ENCODE data around the gene P4HB.
"Not testable (repeated sequence)": the region's sequence is repeated elsewhere in the genome, so short reads cannot be mapped to it uniquely, and the experiment has no call there.

P4HB gene

GRCh38 chr17:81840059-81840458 lies 20.3 kb downstream of the P4HB start:
- not testable (repeated sequence) for ATAC-seq (ENCODE audit: low read depth); H3K9me3 Mint-ChIP-seq; H3K27me3 Mint-ChIP-seq; H3K4me1 Mint-ChIP-seq; H3K27ac Mint-ChIP-seq; DNase-seq (ENCODE audit: low spot score in 2 of 2); H3K4me3 Mint-ChIP-seq; H3K36me3 Mint-ChIP-seq

- Mint-ChIP-seq H3K36me3 (no peaks in the 10 kb centered on the region), H3K27ac (no peak overlapping the region), H3K4me3 (no peak overlapping the region), H3K9me3 (no peaks in the 10 kb centered on the region), H3K27me3 (no peaks in the 10 kb centered on the region), H3K4me1 (no peaks in the 10 kb centered on the region)
- DNase-seq (ENCODE audit: low spot score in 2 of 2) (no peak), ATAC-seq (ENCODE audit: low read depth) (no peak)
Observed at GRCh38 chr17:81839301-81839700, 21.0 kb downstream of the P4HB start.

GRCh38 chr17:81838753-81839255 lies 21.5 kb downstream of the P4HB start:
- DNase-seq (ENCODE audit: low spot score in 2 of 2): no peak
- Mint-ChIP-seq H3K27me3 (no peaks in the 10 kb centered on the region), H3K27ac (no peak overlapping the region)

GRCh38 chr17:81837641-81838040 lies 22.7 kb downstream of the P4HB start:
- H3K27me3 Mint-ChIP-seq: no peaks in the 10 kb centered on the region
- peaks cover 3% of the 10 kb centered on the region for H3K4me1 Mint-ChIP-seq
- no peak overlapping the region for H3K27ac Mint-ChIP-seq
- H3K4me3 Mint-ChIP-seq: no peak overlapping the region
- no peaks in the 10 kb centered on the region for H3K36me3 Mint-ChIP-seq
- ATAC-seq (ENCODE audit: low read depth) (no peak), DNase-seq (ENCODE audit: low spot score in 2 of 2) (no peak)
- no peaks in the 10 kb centered on the region for H3K9me3 Mint-ChIP-seq

More at GRCh38 chr17:81838753-81839255, 21.5 kb downstream of the P4HB start:
- Mint-ChIP-seq H3K9me3 (no peaks in the 10 kb centered on the region), H3K36me3 (no peaks in the 10 kb centered on the region), H3K4me1 (no peaks in the 10 kb centered on the region), H3K4me3 (no peak overlapping the region)
- no peak for ATAC-seq (ENCODE audit: low read depth)

- no peak for ATAC-seq (ENCODE audit: low read depth)
- H3K4me3 Mint-ChIP-seq: peak within 1 kb of the TSS; percentile 75
Observed at GRCh38 chr17:81834831-81835267, 25.5 kb downstream of the P4HB start, which contains the start of gene PPP1R27. TSS of gene PPP1R27 (minus strand) at chr17:81835050. CDS start at chr17:81834953, 97 bp downstream.

GRCh38 chr17:81833921-81834830 lies 26.2 kb downstream of the P4HB start:
- Mint-ChIP-seq H3K4me1 (peaks cover 14% of the 10 kb centered on the region), H3K9me3 (no peaks in the 10 kb centered on the region), H3K27ac (peak overlapping the region; percentile 92), H3K36me3 (no peaks in the 10 kb centered on the region), H3K4me3 (peak overlapping the region; percentile 75), H3K27me3 (no peaks in the 10 kb centered on the region)
- ATAC-seq (ENCODE audit: low read depth) (no peak), DNase-seq (ENCODE audit: low spot score in 2 of 2) (no peak)

More at GRCh38 chr17:81834831-81835267, 25.5 kb downstream of the P4HB start, which contains the start of gene PPP1R27:
- Mint-ChIP-seq H3K36me3 (no peaks in the 10 kb centered on the region), H3K9me3 (no peaks in the 10 kb centered on the region), H3K27me3 (no peaks in the 10 kb centered on the region), H3K27ac (peak within 1 kb of the TSS; percentile 92), H3K4me1 (peaks cover 14% of the 10 kb centered on the region)
- DNase-seq (ENCODE audit: low spot score in 2 of 2): no peak

GRCh38 chr17:81833160-81833920 lies 27.0 kb downstream of the P4HB start, which contains the start of gene MCRIP1:
TSS of gene MCRIP1 (minus strand) at chr17:81833291. CDS start at chr17:81824506, 8,785 bp downstream.
- no peaks in the 10 kb centered on the region for H3K36me3 Mint-ChIP-seq
- peak; percentile 79 for ATAC-seq (ENCODE audit: low read depth)
- peak; percentile 92 to 94 for DNase-seq (ENCODE audit: low spot score in 2 of 2)
- no peaks in the 10 kb centered on the region for H3K9me3 Mint-ChIP-seq
- peaks cover 16% of the 10 kb centered on the region for H3K4me1 Mint-ChIP-seq
- no peaks in the 10 kb centered on the region for H3K27me3 Mint-ChIP-seq
- peak within 1 kb of the TSS; percentile 92 for H3K27ac Mint-ChIP-seq
- peak within 1 kb of the TSS; percentile 94 for H3K4me3 Mint-ChIP-seq

GRCh38 chr17:81832608-81833159 lies 27.7 kb downstream of the P4HB start:
- DNase-seq (ENCODE audit: low spot score in 2 of 2) (peak; percentile 16 to 55), ATAC-seq (ENCODE audit: low read depth) (peak; percentile 59)
- no peaks in the 10 kb centered on the region for H3K9me3 Mint-ChIP-seq
- peak overlapping the region; percentile 94 for H3K4me3 Mint-ChIP-seq
- peak overlapping the region; percentile 92 for H3K27ac Mint-ChIP-seq
- H3K36me3 Mint-ChIP-seq: no peaks in the 10 kb centered on the region
- no peaks in the 10 kb centered on the region for H3K27me3 Mint-ChIP-seq
- peaks cover 17% of the 10 kb centered on the region for H3K4me1 Mint-ChIP-seq

GRCh38 chr17:81831957-81832607 lies 28.3 kb downstream of the P4HB start:
- Mint-ChIP-seq H3K9me3 (no peaks in the 10 kb centered on the region), H3K4me1 (peaks cover 17% of the 10 kb centered on the region), H3K36me3 (no peaks in the 10 kb centered on the region), H3K27ac (peak overlapping the region; percentile 92), H3K4me3 (peak overlapping the region; percentile 94), H3K27me3 (no peaks in the 10 kb centered on the region)
- DNase-seq (ENCODE audit: low spot score in 2 of 2): peak; percentile 35 to 45
- ATAC-seq (ENCODE audit: low read depth): peak; percentile 63

GRCh38 chr17:81831563-81831956 lies 28.8 kb downstream of the P4HB start:
- Mint-ChIP-seq H3K27ac (peak overlapping the region; percentile 92), H3K27me3 (no peaks in the 10 kb centered on the region), H3K36me3 (no peaks in the 10 kb centered on the region), H3K4me3 (peak overlapping the region; percentile 94), H3K4me1 (peaks cover 17% of the 10 kb centered on the region), H3K9me3 (no peaks in the 10 kb centered on the region)
- no peak for DNase-seq (ENCODE audit: low spot score in 2 of 2)
- no peak for ATAC-seq (ENCODE audit: low read depth)

GRCh38 chr17:81829858-81830257 lies 30.5 kb downstream of the P4HB start:
- H3K27ac Mint-ChIP-seq: no peak overlapping the region
- ATAC-seq (ENCODE audit: low read depth): no peak
- H3K4me3 Mint-ChIP-seq: no peak overlapping the region
- peaks cover 22% of the 10 kb centered on the region for H3K4me1 Mint-ChIP-seq
- no peak for DNase-seq (ENCODE audit: low spot score in 2 of 2)
- no peaks in the 10 kb centered on the region for H3K9me3 Mint-ChIP-seq
- peaks cover 3% of the 10 kb centered on the region for H3K36me3 Mint-ChIP-seq
- no peaks in the 10 kb centered on the region for H3K27me3 Mint-ChIP-seq

GRCh38 chr17:81828656-81829055 lies 31.7 kb downstream of the P4HB start:
- ATAC-seq (ENCODE audit: low read depth): no peak
- no peaks in the 10 kb centered on the region for H3K9me3 Mint-ChIP-seq
- no peak overlapping the region for H3K4me3 Mint-ChIP-seq
- no peaks in the 10 kb centered on the region for H3K27me3 Mint-ChIP-seq
- no peak overlapping the region for H3K27ac Mint-ChIP-seq
- peaks cover 4% of the 10 kb centered on the region for H3K36me3 Mint-ChIP-seq
- peaks cover 21% of the 10 kb centered on the region for H3K4me1 Mint-ChIP-seq
- no peak for DNase-seq (ENCODE audit: low spot score in 2 of 2)

- no peak overlapping the region for H3K27ac Mint-ChIP-seq
- no peak for DNase-seq (ENCODE audit: low spot score in 2 of 2)
- H3K36me3 Mint-ChIP-seq: peaks cover 8% of the 10 kb centered on the region
- peaks cover 8% of the 10 kb centered on the region for H3K4me1 Mint-ChIP-seq
- no peak for ATAC-seq (ENCODE audit: low read depth)
- no peak overlapping the region for H3K4me3 Mint-ChIP-seq
- no peaks in the 10 kb centered on the region for H3K27me3 Mint-ChIP-seq
- no peaks in the 10 kb centered on the region for H3K9me3 Mint-ChIP-seq
Observed at GRCh38 chr17:81825841-81826466, 34.4 kb downstream of the P4HB start.

All from memory B cell (primary cell).